BJ (cell line): Measurements from ENCODE around the gene METTL1. TPM values are rescaled to one million over a fixed set of nuclear protein-coding genes. Genes with fewer than 3 reads are reported as not detected.

Experiments used
- CTCF ChIA-PET: fragments of 350-600 bp; formaldehyde crosslinking; extraction: SDS; loops from one replicate; lab custom pipeline; 2021; ENCODE audit warnings: antibody characterized with exemption, inconsistent platforms; lab: Yijun Ruan, JAX
- POLR2A ChIA-PET: fragments of 300-600 bp; sonication (Branson Sonifier 250); formaldehyde crosslinking; extraction: SDS; loops from one replicate; lab custom pipeline; 2021; ENCODE audit warnings: antibody characterized with exemption; lab: Charles Lee
- DNase-seq: peaks from one replicate; pipeline ENCODE4 v3.0.0-alpha.2; 2011; ENCODE audit warnings: low read depth
- H3K27me3 ChIP-seq: 2 replicates; pipeline ENCODE4 v1.6.0; 2011; ENCODE audit warnings: low read length; ENCODE audit not compliant: control insufficient read depth, insufficient read depth
- H3K36me3 ChIP-seq: 2 replicates; pipeline ENCODE4 v1.5.1; 2011; ENCODE audit warnings: low read length; ENCODE audit not compliant: control insufficient read depth, insufficient read depth
- H3K4me3 ChIP-seq: 2 replicates; pipeline ENCODE4 v1.5.1; 2011; ENCODE audit warnings: low read depth, mild to moderate bottlenecking, control low read depth, low read length
- polyA plus RNA-seq: library from polyadenylated mRNA; depleted of rRNA; stranded (reverse); fragments of >200 nt; gene quantifications from 2 replicates; pipeline ENCODE4 v1.2.3, GENCODE V29; 2011
- TF ChIP-seq, protein P1 (sequence below): IDR thresholded peaks from 2 replicates; pipeline ENCODE4 v1.5.1; 2011; ENCODE audit warnings: low read depth, mild to moderate bottlenecking, control low read depth, inconsistent platforms, low read length, moderate library complexity; ENCODE audit not compliant: insufficient read depth

Gene METTL1
- polyA plus RNA-seq, 1 experiment: 42.8 TPM

GRCh38 chr12:57811028-57811755 lies 39.3 kb upstream of the METTL1 start:
- CTCF ChIA-PET: interaction anchor here (1.2 to 8.5 kb wide), 3 partner anchors 9 to 85 kb away, joined by 4 to 56 read pairs (median 4); no protein-coding TSS in a partner anchor

DNA sequence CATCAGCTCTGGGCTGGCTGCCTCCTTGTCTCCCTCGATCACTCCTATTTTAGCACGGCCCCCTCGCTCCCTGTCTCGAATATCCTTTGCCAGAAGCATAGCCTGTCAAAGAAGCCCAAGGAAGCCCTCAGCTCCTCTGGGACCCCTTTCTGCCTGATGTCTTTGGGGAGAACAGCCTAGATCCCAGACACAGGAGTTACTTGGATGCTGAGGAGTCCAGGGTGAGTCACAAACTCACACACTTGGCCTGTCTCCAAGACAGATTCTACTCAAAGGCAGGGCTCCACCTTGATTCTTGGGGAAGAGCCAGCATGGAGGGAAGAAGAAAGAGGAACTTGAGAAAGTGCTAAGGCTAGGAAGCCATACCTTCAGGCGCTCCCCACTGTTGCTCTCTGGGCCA lies 38.5 kb upstream of the METTL1 start:
- TF ChIP-seq, protein P1, sequence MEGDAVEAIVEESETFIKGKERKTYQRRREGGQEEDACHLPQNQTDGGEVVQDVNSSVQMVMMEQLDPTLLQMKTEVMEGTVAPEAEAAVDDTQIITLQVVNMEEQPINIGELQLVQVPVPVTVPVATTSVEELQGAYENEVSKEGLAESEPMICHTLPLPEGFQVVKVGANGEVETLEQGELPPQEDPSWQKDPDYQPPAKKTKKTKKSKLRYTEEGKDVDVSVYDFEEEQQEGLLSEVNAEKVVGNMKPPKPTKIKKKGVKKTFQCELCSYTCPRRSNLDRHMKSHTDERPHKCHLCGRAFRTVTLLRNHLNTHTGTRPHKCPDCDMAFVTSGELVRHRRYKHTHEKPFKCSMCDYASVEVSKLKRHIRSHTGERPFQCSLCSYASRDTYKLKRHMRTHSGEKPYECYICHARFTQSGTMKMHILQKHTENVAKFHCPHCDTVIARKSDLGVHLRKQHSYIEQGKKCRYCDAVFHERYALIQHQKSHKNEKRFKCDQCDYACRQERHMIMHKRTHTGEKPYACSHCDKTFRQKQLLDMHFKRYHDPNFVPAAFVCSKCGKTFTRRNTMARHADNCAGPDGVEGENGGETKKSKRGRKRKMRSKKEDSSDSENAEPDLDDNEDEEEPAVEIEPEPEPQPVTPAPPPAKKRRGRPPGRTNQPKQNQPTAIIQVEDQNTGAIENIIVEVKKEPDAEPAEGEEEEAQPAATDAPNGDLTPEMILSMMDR: no peak
- H3K36me3 ChIP-seq: peaks cover 26% of the 10 kb centered on the region
- no peak for DNase-seq
- no peaks in the 10 kb centered on the region for H3K27me3 ChIP-seq
- CTCF ChIA-PET: interaction anchor here (0.6 to 1.3 kb wide), 4 partner anchors 8 to 91 kb away, joined by 3 read pairs; partner anchors contain the start of gene AVIL
- POLR2A ChIA-PET: no interaction called here
- H3K4me3 ChIP-seq: no peak overlapping the region

More at GRCh38 chr12:57811028-57811755, 39.3 kb upstream of the METTL1 start:
- TF ChIP-seq, protein P1: no peak
- H3K27me3 ChIP-seq: no peaks in the 10 kb centered on the region
- POLR2A ChIA-PET: no interaction called here
- no peak overlapping the region for H3K4me3 ChIP-seq
- H3K36me3 ChIP-seq: peaks cover 25% of the 10 kb centered on the region
- no peak for DNase-seq

GRCh38 chr12:57809425-57809824 lies 37.5 kb upstream of the METTL1 start:
- ChIA-PET CTCF (interaction anchor here (0.8 to 1.3 kb wide), 4 partner anchors 9 to 96 kb away, joined by 3 read pairs; partner anchors contain the start of gene AVIL), POLR2A (no interaction called here)
- no peak for DNase-seq
- Histone ChIP-seq H3K27me3 (no peaks in the 10 kb centered on the region), H3K4me3 (no peak overlapping the region), H3K36me3 (peaks cover 25% of the 10 kb centered on the region)
- TF ChIP-seq, protein P1: no peak

DNA sequence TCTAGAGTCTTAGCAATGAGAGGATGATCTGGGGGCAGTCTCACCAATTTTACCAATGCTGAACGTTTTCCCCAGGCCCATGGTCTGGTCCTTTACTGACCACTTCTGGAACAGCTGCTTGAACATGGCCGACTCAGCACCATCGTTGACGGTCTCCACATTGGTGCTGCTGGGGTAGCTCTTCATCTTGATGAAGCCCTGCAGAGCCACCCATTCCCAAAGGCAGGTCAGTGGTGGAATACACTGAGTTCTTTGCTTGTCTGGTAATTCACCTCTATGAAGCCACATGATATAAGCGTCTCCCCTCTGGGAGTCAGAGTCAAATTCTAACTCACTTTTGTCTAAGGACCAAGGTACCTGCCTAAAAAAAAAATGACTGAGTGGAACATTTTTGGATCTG lies 36.4 kb upstream of the METTL1 start:
- peaks cover 23% of the 10 kb centered on the region for H3K36me3 ChIP-seq
- H3K4me3 ChIP-seq: no peak overlapping the region
- ChIA-PET CTCF (interaction anchor here (0.7 to 1.3 kb wide), 2 partner anchors 25 to 98 kb away, joined by 3 read pairs; no protein-coding TSS in a partner anchor), POLR2A (no interaction called here)
- H3K27me3 ChIP-seq: no peaks in the 10 kb centered on the region
- no peak for DNase-seq
- TF ChIP-seq, protein P1: no peak

DNA sequence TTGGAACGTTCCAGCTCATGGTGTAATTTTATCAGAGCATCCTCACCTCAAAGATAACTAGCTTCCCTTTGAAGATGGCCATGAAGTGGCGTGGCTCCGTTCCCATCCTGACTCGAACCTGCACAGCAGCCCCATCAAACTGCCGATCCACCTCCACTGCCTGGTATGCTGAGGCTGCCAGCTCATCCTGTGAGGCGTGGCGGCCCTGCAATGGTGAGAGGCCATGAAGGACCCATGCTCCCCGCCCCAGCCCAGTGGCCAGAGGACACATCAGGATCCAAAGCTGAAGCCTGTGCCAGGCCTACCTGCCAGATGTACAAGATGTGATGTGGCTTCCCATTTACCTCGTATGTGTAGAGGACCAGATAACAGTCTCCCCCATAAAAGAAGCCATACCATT lies 35.4 kb upstream of the METTL1 start:
- H3K27me3 ChIP-seq: no peaks in the 10 kb centered on the region
- ChIA-PET POLR2A (interaction anchor here (0.6 kb wide), 1 partner anchor 62 kb away, joined by 3 read pairs; no protein-coding TSS in a partner anchor), CTCF (interaction anchor here (0.6 to 1.2 kb wide), 4 partner anchors 10 to 99 kb away, joined by 3 to 4 read pairs (median 3); no protein-coding TSS in a partner anchor)
- DNase-seq: no peak
- H3K36me3 ChIP-seq: peaks cover 30% of the 10 kb centered on the region
- H3K4me3 ChIP-seq: no peak overlapping the region
- TF ChIP-seq, protein P1: no peak
